Panc1 (cell line): Measurements from ENCODE around the gene LHFPL2. TPM values are rescaled to one million over a fixed set of nuclear protein-coding genes. Genes with fewer than 3 reads are reported as not detected.

Source experiments
- ATAC-seq: fragments of 200-7000 bp; cut with Tn5 transposase; 2 replicates; pipeline ENCODE4 v1.9.1; 2020; ENCODE audit warnings: mild to moderate bottlenecking, moderate library complexity
- BruUV-seq: library from RNA; stranded (reverse); fragments of 400-500 nt; replicated peaks from 2 replicates; lab custom pipeline; 2021; lab: Mats Ljungman, UMichigan
- CTCF ChIA-PET: fragments of 300-600 bp; sonication (Branson Sonifier 250); formaldehyde crosslinking; loops from one replicate; lab custom pipeline; 2022; ENCODE audit warnings: antibody characterized with exemption; lab: Charles Lee
- POLR2A ChIA-PET: fragments of 300-600 bp; sonication (Branson Sonifier 250); formaldehyde crosslinking; loops from one replicate; lab custom pipeline; 2022; ENCODE audit warnings: antibody characterized with exemption; lab: Charles Lee
- DNase-seq: peaks from one replicate; pipeline ENCODE4 v3.0.0-alpha.2; 2010; ENCODE audit warnings: low read depth, low spot score
- H3K27ac ChIP-seq: 2 replicates; pipeline ENCODE4 v1.5.1; 2011; ENCODE audit warnings: mild to moderate bottlenecking, low read length, inconsistent platforms
- H3K27me3 ChIP-seq: fragments of 200-500 bp; sonication (Bioruptor generic); 2 replicates; pipeline ENCODE4 v1.6.0; 2014; ENCODE audit warnings: low read length, inconsistent platforms; ENCODE audit not compliant: control insufficient read depth, insufficient read depth
- H3K36me3 ChIP-seq: fragments of 200-500 bp; sonication (Bioruptor generic); 2 replicates; pipeline ENCODE4 v1.5.1; 2014; ENCODE audit warnings: inconsistent platforms, mild to moderate bottlenecking, low read length, moderate library complexity; ENCODE audit not compliant: control insufficient read depth, insufficient read depth
- H3K4me1 ChIP-seq: 2 replicates; pipeline ENCODE4 v1.5.1; 2011; ENCODE audit warnings: inconsistent platforms, mild to moderate bottlenecking, low read length, moderate library complexity; ENCODE audit not compliant: control insufficient read depth, insufficient read depth
- H3K4me3 ChIP-seq, 2 experiments: 2 replicates each; pipeline ENCODE4 v1.5.1; 2011 to 2012; ENCODE audit warnings: low read depth in 2 of 2, low read length in 2 of 2, mild to moderate bottlenecking in 2 of 2, inconsistent platforms in 1 of 2, moderate library complexity in 1 of 2
- H3K9me3 ChIP-seq: fragments of 200-500 bp; sonication (Bioruptor generic); 2 replicates; pipeline ENCODE4 v1.5.1; 2014; ENCODE audit warnings: low read depth, mild to moderate bottlenecking, inconsistent platforms, low read length, moderate library complexity; ENCODE audit not compliant: control insufficient read depth, insufficient read depth
- CTCF ChIP-seq: fragments of 450-650 bp; IDR thresholded peaks from 2 replicates; pipeline ENCODE4 v1.5.1; 2017; ENCODE audit warnings: mild to moderate bottlenecking
- POLR2AphosphoS5 ChIP-seq: IDR thresholded peaks from 2 replicates; pipeline ENCODE4 v1.6.1; 2012; ENCODE audit warnings: mild to moderate bottlenecking, low read depth, low read length, moderate library complexity
- REST ChIP-seq, 2 experiments: IDR thresholded peaks; 2 replicates each; pipeline ENCODE4 v1.6.1; 2011 to 2012; ENCODE audit warnings: low read depth in 2 of 2, control low read depth in 1 of 2, low read length in 1 of 2, mild to moderate bottlenecking in 1 of 2, moderate library complexity in 1 of 2; ENCODE audit not compliant: insufficient read depth in 1 of 2
- SIN3A ChIP-seq: IDR thresholded peaks from 2 replicates; pipeline ENCODE4 v1.6.1; 2012; ENCODE audit warnings: low read depth, mild to moderate bottlenecking, low read length, moderate library complexity, borderline replicate concordance; ENCODE audit not compliant: insufficient read depth
- TCF7L2 ChIP-seq: IDR thresholded peaks from 2 replicates; pipeline ENCODE4 v1.6.1; 2011; ENCODE audit warnings: mild to moderate bottlenecking, low read depth, low read length, inconsistent platforms
- in situ Hi-C: cut with HindIII; loops from 2 replicates; pipeline ENCODE4 v1.10.0; 2016; ENCODE audit warnings: low sequenced_read_pairs, low pct_unique_long_range_greater_than_20kb
- intact Hi-C: fragments of 100-400 bp; cut with micrococcal nuclease; formaldehyde crosslinking; loops from one replicate; pipeline ENCODE4 v1.10.0; 2022; ENCODE audit not compliant: unreplicated experiment
- total RNA-seq: library from RNA; stranded (reverse); gene quantifications from one replicate; pipeline ENCODE4 v1.2.1, GENCODE V29; 2021; ENCODE audit not compliant: unreplicated experiment

The LHFPL2 gene
- total RNA-seq, 1 experiment from 2014 or later: 25.8 TPM

GRCh38 chr5:78518365-78519197 lies 130.0 kb downstream of the LHFPL2 start:
- Histone ChIP-seq H3K4me1 (0 out of 2 replicates have a peak, but pooled peaks cover 4% of the 10 kb centered on the region), H3K9me3 (no peaks in the 10 kb centered on the region), H3K36me3 (no peaks in the 10 kb centered on the region), H3K4me3 (no peak overlapping the region), H3K27ac (peak overlapping the region; percentile 25; the same call in 1 of the 2 replicates), H3K27me3 (no peaks in the 10 kb centered on the region)
- TF ChIP-seq CTCF: no peak
- no peak for TF ChIP-seq REST (IDR thresholded peaks at IDR 0.05; ENCODE audit: insufficient read depth in 1 of 2, low read depth in 2 of 2, low read length in 1 of 2)
- TF ChIP-seq TCF7L2: no peak
- no peak for TF ChIP-seq SIN3A
- TF ChIP-seq POLR2AphosphoS5: no peak
- ChIA-PET POLR2A (no interaction called here), CTCF (no interaction called here)
- intact Hi-C loops (no loop called here), in situ Hi-C loops (no loop called here)
- DNase-seq (no peak), ATAC-seq (peak; percentile 96)
- BruUV-seq: no TSS peak

GRCh38 chr5:78515670-78516069 lies 132.9 kb downstream of the LHFPL2 start:
- POLR2A ChIA-PET: no interaction called here
- intact Hi-C loops: no loop called here
- H3K4me1 ChIP-seq: 0 out of 2 replicates have a peak, but pooled peaks cover 4% of the 10 kb centered on the region
- H3K27ac ChIP-seq: no peak overlapping the region
- DNase-seq: no peak
- no peak for TF ChIP-seq POLR2AphosphoS5
- TF ChIP-seq CTCF: no peak
- H3K9me3 ChIP-seq: no peaks in the 10 kb centered on the region
- BruUV-seq: no TSS peak
- no peak overlapping the region for H3K4me3 ChIP-seq
- no peak for ATAC-seq
- in situ Hi-C loops: no loop called here
- CTCF ChIA-PET: no interaction called here
- no peaks in the 10 kb centered on the region for H3K27me3 ChIP-seq
- H3K36me3 ChIP-seq: no peaks in the 10 kb centered on the region
